ENCODE measurements around the gene GGA2.

Gene GGA2

GRCh38 chr16:23414731-23415130, 95.6 kb downstream of the GGA2 start:
- Histone ChIP-seq H3K9me3 (ENCODE audit: control insufficient read depth, low read length) (no peaks in the 10 kb centered on the region), H3K4me1 (ENCODE audit: control insufficient read depth, insufficient read depth, low read length, poor library complexity, severe bottlenecking) (no peaks in the 10 kb centered on the region), H3K36me3 (ENCODE audit: control insufficient read depth, insufficient read depth, low read length) (peaks cover 46% of the 10 kb centered on the region), H3K4me3 (ENCODE audit: extremely low read depth, insufficient read depth, low read length, poor library complexity, severe bottlenecking) (no peak overlapping the region), H3K27ac (ENCODE audit: low read depth, low read length, severe bottlenecking) (no peak overlapping the region)
- WGBS, 2 experiments (ENCODE audit: insufficient coverage in 2 of 2), result 80 to 93% methylated on average over 5 to 6 of the region's 6 CpGs

Data from mesodermal cell (in vitro differentiated cells).